Hepatocyte (in vitro differentiated cells): Measurements from ENCODE around the gene CFAP58.

ENCODE experiments used
- EZH2 ChIP-seq: fragments of 200-600 bp; sonication (generic); IDR thresholded peaks from 2 replicates; pipeline ENCODE4 v1.6.1; 2016; ENCODE audit warnings: antibody characterized with exemption, mild to moderate bottlenecking, borderline replicate concordance
- EZH2phosphoT487 ChIP-seq: fragments of 200-600 bp; sonication (generic); IDR thresholded peaks from one replicate; pipeline ENCODE4 v1.6.1; 2018; ENCODE audit warnings: antibody characterized with exemption, mild to moderate bottlenecking, low read depth, moderate library complexity; ENCODE audit not compliant: unreplicated experiment, severe bottlenecking
- TF ChIP-seq, protein P1 (sequence below): fragments of 200-600 bp; sonication (generic); IDR thresholded peaks from 2 replicates; pipeline ENCODE4 v1.5.1; 2016; ENCODE audit warnings: antibody characterized with exemption, mild to moderate bottlenecking; ENCODE audit not compliant: poor library complexity

DNA sequence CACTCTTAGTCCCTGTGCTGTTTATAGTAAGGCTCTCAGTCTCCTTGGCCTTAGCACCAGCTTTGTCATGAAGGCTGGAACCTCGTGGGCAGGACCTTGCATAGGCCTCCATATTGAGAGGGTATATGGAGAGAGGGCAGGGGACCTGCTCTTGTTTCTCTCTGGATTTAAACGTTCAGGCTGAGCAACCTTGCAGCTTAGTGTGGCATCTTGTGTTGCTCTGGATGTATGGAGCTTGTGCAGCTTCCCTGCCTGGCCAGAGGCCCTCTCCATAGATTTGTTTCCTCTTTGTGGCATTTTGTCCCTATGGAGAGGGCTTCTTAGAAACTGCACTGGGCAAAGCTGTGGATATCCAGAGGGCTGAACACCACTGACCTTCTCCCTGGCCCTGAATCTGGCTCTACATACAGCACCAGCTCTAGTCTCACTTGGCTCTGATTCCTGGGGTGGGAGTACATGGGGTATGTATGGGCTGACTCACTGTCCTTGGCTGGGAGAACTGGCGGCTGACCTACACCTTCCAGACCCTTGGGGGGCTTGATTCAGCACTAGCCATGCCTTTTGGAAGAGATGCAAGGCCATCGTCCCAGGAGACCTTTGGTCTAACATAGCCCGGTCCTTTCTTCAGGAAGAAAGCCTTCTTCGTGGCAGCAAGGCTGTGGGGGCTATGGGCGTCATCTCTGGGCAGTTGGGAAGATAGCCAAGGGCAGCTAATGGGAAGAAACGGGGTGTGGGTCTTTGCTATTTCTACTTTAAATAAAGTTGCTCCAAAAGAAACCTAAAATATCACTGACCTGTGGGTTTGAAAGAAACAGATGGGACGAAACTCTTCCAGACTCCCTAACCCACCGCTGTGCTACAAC, 45.8 kb upstream of the CFAP58 start:
- TF ChIP-seq, protein P1, sequence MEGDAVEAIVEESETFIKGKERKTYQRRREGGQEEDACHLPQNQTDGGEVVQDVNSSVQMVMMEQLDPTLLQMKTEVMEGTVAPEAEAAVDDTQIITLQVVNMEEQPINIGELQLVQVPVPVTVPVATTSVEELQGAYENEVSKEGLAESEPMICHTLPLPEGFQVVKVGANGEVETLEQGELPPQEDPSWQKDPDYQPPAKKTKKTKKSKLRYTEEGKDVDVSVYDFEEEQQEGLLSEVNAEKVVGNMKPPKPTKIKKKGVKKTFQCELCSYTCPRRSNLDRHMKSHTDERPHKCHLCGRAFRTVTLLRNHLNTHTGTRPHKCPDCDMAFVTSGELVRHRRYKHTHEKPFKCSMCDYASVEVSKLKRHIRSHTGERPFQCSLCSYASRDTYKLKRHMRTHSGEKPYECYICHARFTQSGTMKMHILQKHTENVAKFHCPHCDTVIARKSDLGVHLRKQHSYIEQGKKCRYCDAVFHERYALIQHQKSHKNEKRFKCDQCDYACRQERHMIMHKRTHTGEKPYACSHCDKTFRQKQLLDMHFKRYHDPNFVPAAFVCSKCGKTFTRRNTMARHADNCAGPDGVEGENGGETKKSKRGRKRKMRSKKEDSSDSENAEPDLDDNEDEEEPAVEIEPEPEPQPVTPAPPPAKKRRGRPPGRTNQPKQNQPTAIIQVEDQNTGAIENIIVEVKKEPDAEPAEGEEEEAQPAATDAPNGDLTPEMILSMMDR, result no peak
- TF ChIP-seq EZH2 (no peak), EZH2phosphoT487 (no peak)
